ENCODE measurements around the gene ACAA1. TPM values are rescaled to one million over a fixed set of nuclear protein-coding genes. Genes with fewer than 3 reads are reported as not detected.

Gene ACAA1
- total and polyA plus RNA-seq, 2 of the 13 experiments (the other 11 are each of a cell fraction or from before 2014, with no cell fraction given) = 60.8 to 188 TPM

DNA sequence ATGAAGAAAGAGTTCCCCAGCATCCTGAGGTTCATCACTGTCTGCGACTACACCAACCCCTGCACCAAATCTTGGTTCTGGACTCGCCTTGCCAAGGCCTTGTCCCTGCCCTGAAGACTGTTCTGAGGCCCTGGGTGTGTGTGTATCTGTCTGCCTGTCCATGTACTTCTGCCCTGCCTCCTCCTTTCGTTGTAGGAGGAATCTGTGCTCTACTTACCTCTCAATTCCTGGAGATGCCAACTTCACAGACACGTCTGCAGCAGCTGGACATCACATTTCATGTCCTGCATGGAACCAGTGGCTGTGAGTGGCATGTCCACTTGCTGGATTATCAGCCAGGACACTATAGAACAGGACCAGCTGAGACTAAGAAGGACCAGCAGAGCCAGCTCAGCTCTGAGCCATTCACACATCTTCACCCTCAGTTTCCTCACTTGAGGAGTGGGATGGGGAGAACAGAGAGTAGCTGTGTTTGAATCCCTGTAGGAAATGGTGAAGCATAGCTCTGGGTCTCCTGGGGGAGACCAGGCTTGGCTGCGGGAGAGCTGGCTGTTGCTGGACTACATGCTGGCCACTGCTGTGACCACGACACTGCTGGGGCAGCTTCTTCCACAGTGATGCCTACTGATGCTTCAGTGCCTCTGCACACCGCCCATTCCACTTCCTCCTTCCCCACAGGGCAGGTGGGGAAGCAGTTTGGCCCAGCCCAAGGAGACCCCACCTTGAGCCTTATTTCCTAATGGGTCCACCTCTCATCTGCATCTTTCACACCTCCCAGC lies 4.4 kb upstream of the ACAA1 start:
- H3K9ac ChIP-seq (ENCODE audit: insufficient read depth, low read depth, low read length) = no peak overlapping the region
- TF ChIP-seq ZFYVE20 (CRISPR knock-in tag; IDR thresholded peaks at IDR 0.05; ENCODE audit: borderline replicate concordance, low read depth) (no peak), PHB2 (IDR thresholded peaks at IDR 0.05; ENCODE audit: partially characterized antibody) (no peak), SP2 (CRISPR knock-in tag; IDR thresholded peaks at IDR 0.05) (no peak)
- TF ChIP-seq, protein P1, sequence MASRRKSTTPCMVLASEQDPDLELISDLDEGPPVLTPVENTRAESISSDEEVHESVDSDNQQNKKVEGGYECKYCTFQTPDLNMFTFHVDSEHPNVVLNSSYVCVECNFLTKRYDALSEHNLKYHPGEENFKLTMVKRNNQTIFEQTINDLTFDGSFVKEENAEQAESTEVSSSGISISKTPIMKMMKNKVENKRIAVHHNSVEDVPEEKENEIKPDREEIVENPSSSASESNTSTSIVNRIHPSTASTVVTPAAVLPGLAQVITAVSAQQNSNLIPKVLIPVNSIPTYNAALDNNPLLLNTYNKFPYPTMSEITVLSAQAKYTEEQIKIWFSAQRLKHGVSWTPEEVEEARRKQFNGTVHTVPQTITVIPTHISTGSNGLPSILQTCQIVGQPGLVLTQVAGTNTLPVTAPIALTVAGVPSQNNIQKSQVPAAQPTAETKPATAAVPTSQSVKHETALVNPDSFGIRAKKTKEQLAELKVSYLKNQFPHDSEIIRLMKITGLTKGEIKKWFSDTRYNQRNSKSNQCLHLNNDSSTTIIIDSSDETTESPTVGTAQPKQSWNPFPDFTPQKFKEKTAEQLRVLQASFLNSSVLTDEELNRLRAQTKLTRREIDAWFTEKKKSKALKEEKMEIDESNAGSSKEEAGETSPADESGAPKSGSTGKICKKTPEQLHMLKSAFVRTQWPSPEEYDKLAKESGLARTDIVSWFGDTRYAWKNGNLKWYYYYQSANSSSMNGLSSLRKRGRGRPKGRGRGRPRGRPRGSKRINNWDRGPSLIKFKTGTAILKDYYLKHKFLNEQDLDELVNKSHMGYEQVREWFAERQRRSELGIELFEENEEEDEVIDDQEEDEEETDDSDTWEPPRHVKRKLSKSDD (CRISPR knock-in tag; IDR thresholded peaks at IDR 0.05; ENCODE audit: low read depth) = no peak
- no peak overlapping the region for H3K4me3 ChIP-seq (replicated peaks in 1 of 3; ENCODE audit: insufficient read depth in 1 of 3, low read depth in 2 of 3, low read length in 3 of 3)
- H3K4me1 ChIP-seq (ENCODE audit: insufficient read depth, low read length) = peaks cover 23% of the 10 kb centered on the region
- in situ Hi-C loops (cut with HindIII; ENCODE audit: extremely low pct_ligation_motif_present, low pct_unique_long_range_greater_than_20kb) (loop anchor here (25.0 kb wide), 1 partner anchor 321 kb away; the partner anchor contains the start of gene ACVR2B), intact Hi-C loops (cut with micrococcal nuclease; ENCODE audit: unreplicated experiment) (no loop called here)
- no peak overlapping the region for H2AFZ ChIP-seq (ENCODE audit: low read length)
- DNase-seq (ENCODE audit: low spot score) (no peak), FAIRE-seq (no peak), ATAC-seq (no peak)
- no peaks in the 10 kb centered on the region for H4K20me1 ChIP-seq (ENCODE audit: insufficient read depth, low read length)
- 90% methylated on average over 5 of the region's 7 CpGs for WGBS (ENCODE audit: low lambda C conversion rate)
- BruUV-seq (replicated peaks) = no TSS peak
- H3K9me3 ChIP-seq (ENCODE audit: low read length) = 0 out of 2 replicates have a peak, but pooled peaks cover 3% of the 10 kb centered on the region
- POLR2A ChIA-PET = interaction anchor here (2.1 to 7.0 kb wide), 3 partner anchors 8 to 24 kb away, joined by 9 to 179 read pairs (median 64); partner anchors contain the start of gene OXSR1
- no peaks in the 10 kb centered on the region; a peak in 1 of 5 replicates for H3K27me3 ChIP-seq (ENCODE audit: control insufficient read depth in 1 of 2, insufficient read depth in 2 of 2, low read length in 2 of 2)
- peaks cover 2 to 18% of the 10 kb centered on the region in 2 experiments; a peak in 3 of 5 replicates for H3K36me3 ChIP-seq (replicated peaks in 1 of 2; ENCODE audit: control insufficient read depth in 1 of 2, insufficient read depth in 2 of 2, low read length in 2 of 2)
- H3K27ac ChIP-seq (ENCODE audit: extremely low read length, insufficient read depth, low read length) = no peak overlapping the region
- H3K79me2 ChIP-seq (ENCODE audit: insufficient read depth, low read length) = peaks cover 29% of the 10 kb centered on the region
- CTCF ChIA-PET (ENCODE audit: low intra/inter-chr PET ratio, low total read pairs) = no interaction called here
- no peak overlapping the region for H3K4me2 ChIP-seq (ENCODE audit: low read depth, low read length)
